Right kidney (tissue), 1 donor: ENCODE measurements around the gene PLEKHM1.

Experiments
- DNase-seq: peaks from one replicate; pipeline ENCODE4 v3.0.0-alpha.2; 2016

Gene PLEKHM1

GRCh38 chr17:45427181-45427835, 63.2 kb downstream of the PLEKHM1 start:
- no peak for DNase-seq

GRCh38 chr17:45426561-45426960, 64.0 kb downstream of the PLEKHM1 start:
- DNase-seq, result no peak

GRCh38 chr17:45425984-45426413, 64.5 kb downstream of the PLEKHM1 start:
- DNase-seq, result no peak

DNA sequence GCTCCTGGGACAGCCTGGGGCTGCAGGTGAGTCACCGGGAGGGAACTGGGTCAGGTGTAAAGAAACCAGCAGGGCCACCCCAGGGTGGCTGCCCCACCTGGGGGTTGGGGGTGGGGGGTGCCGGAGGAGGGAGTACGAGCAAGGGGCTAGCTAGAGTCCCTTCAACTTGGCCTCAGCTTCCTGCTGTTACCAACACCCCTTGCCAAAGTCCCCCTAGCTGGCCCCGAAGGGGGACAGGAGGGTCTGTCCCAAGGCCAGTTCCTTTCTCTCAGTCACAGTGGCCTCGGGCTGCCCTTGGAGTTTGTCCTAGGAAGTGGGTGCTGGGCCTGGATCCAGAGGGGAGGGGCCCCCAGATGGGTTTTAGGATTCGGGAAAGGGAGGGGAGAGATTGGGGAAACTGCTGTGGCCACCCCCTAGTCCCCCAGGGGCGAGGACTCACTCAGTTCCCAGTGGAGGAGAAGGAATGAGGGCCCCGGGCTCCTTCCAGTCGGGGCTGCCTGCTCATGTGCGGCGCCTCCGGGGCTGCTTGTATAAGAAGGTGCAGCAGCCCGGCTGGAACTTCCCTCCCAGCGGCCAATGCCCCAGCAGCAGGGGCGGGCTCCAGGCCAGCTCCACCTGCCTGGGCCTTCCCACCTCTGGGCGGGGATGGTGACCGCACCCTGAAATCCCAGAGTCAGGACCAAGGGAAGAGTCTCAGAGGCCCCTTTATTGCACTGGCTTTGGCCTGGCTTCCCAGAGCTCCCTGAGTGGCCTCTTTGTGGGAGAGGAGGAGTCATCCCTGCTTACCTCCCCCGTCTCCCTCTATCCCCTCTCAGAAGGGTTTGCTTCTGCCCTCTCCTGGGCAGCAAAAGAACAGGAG, 65.2 kb downstream of the PLEKHM1 start:
- DNase-seq, result peak; percentile 86

DNA sequence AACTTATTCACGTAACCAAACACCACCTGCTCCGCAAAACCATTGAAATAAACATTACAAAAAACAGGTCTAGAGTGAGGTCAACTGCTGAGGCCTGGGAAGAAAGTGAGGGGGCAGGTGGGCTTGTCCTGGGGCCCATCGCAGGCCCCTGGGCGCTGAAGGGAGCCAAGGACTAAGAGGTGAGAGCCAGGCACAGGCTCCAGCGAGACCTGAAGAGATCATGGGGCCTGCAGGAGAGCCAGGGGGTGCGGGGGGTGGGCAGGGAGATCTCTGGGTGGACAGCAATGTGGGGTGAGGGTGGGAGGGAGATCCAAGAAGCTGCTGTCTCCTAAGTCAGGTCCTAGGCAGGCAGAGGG, 65.8 kb downstream of the PLEKHM1 start:
- no peak for DNase-seq

DNA sequence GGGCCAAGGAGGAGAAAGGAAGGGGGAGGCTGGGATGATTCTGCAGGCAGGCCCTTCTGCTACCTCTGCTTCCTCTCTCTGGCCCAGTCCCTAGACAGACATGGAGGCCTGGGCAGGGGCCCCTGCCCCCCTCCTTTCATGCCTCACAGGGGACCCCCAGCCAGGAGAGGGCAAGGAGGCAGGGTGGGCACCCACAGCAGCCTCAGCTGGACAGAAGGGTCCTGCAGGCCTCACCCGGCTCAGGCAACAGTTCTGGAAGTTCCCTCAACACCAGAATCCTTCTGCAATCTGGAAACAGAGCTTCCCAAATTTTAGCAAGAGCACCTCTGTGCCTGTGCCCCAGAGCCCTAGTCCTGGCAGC, 66.6 kb downstream of the PLEKHM1 start:
- DNase-seq, result no peak

GRCh38 chr17:45423304-45423974, 67.1 kb downstream of the PLEKHM1 start:
- no peak for DNase-seq

GRCh38 chr17:45414990-45415881, 75.3 kb downstream of the PLEKHM1 start:
- no peak for DNase-seq

DNA sequence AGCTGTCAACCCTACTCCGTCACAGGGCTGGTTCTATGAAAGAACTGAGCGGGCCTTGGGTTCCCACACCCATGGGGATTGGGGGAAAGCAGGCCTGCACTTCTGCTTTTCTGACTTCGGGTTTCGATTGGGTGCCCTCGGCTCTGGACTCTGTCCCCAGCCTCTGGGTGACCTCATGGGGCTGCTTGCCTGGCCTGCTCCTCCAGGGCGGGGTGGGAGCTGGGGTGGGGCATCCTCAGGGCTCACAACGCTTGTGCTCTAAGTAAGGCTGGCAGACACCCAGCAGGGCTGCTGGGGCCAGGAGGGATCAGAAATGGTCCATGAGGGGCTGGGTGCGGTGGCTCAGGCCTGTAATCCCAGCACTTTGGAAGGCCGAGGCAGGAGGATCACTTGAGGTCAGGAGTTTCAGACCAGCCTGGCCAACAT, 77.0 kb downstream of the PLEKHM1 start:
- no peak for DNase-seq

- no peak for DNase-seq
These were observed 79.0 kb downstream of the PLEKHM1 start for GRCh38 chr17:45411348-45412105.

DNA sequence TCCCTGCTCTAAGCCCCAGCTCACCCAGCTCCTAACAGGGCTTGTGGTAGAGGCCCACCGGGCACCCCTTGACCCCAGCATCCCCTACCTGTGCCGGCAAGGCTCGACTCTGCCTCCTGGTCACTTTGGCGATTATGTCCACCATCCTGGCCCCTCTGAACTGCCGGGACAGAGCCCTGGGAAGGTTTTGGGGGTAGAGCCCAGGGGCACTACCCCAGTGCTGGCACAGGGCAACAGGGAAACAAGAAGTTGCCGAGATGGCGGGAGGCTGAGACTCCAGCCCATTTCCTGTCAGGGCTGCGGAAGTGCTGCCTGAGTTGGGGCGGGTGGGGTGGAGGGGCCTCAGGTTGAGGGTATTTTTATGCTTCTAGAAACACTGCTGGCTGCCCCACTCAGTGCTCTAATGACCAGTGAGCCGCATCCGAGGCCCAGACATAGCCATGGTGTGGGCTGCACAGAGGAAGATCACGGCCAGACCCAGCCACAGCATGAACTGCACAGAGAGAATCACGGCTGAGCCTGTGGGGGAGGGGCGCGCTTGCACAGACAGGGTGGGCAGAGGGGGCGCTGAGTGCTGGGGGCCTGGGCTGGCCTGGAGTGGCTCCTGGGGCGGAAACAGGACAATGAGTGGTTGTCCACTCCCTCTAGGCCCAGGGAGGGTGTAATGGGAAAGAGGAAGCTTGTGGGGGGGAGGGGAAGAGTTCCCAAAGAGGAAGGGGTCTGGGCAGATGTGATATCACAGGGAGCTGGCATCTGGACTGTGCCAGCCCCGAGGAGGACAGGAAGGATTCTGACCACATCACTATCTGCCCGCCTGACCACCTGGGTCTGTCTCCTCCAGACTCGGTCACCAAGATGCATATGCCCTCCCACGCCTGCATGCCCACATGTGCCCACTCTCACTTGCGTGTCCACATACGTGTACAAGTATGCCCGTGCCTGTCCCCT, 80.1 kb downstream of the PLEKHM1 start:
- no peak for DNase-seq

DNA sequence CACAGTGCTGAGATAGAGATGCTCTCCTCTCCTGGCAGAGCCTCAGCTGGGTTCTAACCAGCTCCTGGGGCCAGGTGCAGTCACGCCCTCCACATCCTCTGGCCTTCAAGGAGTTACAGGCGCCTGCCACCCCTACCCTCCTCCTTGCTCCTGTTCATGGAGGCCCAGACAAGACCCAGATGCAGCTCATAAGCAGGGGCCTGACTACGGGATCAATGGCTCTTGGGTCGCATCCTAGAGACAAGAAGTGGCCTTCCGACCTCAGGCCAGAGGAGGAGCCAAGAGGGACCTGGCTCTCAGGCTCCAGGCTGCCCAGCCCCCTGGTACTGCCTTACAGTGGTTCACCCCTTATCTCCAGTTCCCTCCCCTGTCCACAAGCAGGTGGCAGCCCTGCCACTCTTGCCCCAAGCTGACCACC, 80.9 kb downstream of the PLEKHM1 start:
- DNase-seq, result no peak

DNA sequence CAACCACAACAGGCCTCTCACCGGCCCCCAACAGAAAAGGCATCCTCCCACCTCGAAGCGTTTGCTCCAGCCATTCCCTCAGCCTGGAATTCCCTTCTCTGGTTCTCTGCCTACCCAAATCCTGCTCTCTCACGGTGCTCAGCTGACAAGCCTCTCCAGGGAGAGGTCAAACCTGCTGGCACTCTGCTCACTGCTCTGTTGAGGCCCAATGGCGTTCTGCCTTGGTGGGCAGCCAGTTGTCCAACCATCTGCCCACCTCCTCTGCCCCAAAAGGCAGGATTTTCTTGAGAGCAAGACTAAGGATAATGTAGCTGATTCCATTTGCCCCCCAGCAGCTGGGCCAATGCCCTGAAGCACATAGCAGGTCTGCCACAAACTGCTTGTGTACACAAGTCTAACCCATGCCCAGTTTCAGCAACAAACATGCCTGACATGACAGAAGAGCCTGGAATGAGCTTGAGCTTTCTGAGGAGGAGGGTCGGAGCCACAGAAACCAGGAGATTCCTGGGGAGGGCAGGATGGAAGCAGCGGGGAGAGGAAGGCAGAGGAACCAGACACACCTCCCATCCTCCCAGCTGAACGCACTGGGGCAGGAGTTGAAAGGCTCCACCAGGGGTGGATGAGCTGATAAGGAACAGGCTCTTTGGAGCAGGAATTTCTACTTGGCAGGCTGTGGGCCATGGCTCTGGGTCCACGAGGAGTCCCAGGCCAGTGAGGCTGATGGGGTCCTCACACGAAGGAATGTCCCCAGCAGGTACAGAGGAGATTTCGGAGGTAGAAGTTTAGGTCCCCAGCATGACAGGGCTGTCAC, 81.7 kb downstream of the PLEKHM1 start:
- DNase-seq, result no peak

- DNase-seq, result no peak
These were observed 84.4 kb downstream of the PLEKHM1 start for GRCh38 chr17:45406107-45406506.

DNA sequence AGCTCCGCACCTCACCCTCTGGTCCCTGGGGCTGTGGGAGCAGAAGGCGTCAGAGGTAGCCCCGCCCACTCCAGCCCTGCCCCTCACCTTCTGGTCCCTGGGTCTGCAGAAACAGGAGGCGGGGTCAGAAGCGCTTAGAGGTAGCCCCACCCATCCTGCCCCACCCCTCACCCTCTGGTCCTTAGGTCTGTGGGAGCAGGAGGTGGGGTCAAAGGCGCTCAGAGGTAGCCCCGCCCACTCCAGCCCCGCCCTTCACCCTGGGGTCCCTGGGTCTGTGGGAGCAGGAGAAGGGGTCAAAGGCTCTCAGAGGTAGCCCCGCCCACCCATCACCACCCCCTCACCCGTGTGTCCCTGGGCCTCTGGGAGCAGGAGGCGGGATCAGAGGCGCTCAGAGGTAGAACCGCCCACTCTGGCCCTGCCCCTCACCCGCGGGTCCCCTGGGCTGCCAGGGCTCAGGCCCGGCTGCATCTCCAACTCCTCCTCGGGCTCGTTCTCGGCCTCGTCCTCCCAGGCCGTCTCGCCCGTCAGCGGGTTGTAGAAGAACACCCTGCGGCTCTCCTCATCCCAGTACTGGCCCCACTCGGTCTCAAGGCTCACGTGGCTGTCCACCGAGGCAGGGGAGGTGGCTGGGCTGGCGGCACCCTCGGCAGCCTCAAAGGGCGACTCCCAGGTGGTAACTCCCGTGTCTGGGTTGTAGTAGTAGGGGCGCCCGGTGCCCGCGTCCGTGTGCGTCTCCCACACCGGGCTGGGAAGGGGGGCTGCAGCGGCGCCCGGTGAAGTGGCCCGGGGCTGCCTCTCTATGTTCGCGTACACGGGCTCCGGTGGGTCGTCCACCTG, 85.1 kb downstream of the PLEKHM1 start:
- peak; percentile 64 for DNase-seq

- DNase-seq, result no peak
These were observed 85.7 kb downstream of the PLEKHM1 start for GRCh38 chr17:45404870-45405249.

DNA sequence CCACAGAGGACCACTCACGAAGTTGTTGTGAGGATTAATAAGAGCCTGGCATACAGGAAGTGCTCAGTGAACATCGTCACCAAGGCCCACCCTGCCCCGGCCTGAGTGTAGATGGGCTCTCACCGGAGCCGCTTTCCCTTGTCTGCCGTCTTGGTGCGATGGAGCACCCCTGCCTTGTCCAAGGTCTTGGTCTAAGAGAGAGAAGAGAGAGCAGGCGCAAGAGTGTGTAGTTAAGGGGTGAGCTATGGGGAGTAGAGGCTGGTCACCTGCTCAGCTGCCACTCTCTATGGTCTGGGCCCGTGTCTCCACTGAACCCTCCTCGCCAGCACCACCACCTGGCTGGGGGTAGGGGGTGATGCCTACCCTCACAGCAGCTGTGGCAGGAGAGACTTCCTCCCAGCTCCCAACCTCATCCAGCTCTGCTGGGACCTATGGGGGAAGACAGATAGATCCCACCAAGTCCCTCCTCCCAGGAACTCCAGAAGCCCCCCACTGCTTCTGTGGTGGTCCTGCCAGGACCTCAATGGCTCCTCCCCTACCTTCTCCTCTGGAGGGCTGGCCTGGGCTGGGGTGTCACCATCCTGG, 86.5 kb downstream of the PLEKHM1 start:
- DNase-seq, result no peak

GRCh38 chr17:45402916-45403315, 87.6 kb downstream of the PLEKHM1 start:
- no peak for DNase-seq
